PC-3 (cell line): ENCODE results near the gene METTL9. TPM values are rescaled to one million over a fixed set of nuclear protein-coding genes. Genes with fewer than 3 reads are reported as not detected.
"Not testable (repeated sequence)": the region's sequence is repeated elsewhere in the genome, so short reads cannot be mapped to it uniquely, and the experiment has no call there.

Experiments
- ATAC-seq: fragments of 200-7000 bp; cut with Tn5 transposase; 2 replicates; pipeline ENCODE4 v1.9.1; 2020; ENCODE audit warnings: mild to moderate bottlenecking, moderate library complexity
- BruUV-seq: library from RNA; stranded (reverse); fragments of 400-500 nt; replicated peaks from 2 replicates; lab custom pipeline; 2021; lab: Mats Ljungman, UMichigan
- CTCF ChIA-PET: fragments of 300-600 bp; sonication (Branson Sonifier 250); formaldehyde crosslinking; loops from one replicate; lab custom pipeline; 2022; ENCODE audit warnings: antibody characterized with exemption; lab: Charles Lee
- POLR2A ChIA-PET: fragments of 300-600 bp; sonication (Branson Sonifier 250); formaldehyde crosslinking; loops from one replicate; lab custom pipeline; 2022; ENCODE audit warnings: antibody characterized with exemption; ENCODE audit not compliant: unreplicated experiment; lab: Charles Lee
- DNase-seq: peaks from one replicate; pipeline ENCODE4 v3.0.0-alpha.2; 2015
- H2AFZ ChIP-seq: fragments of 300-600 bp; sonication (generic); 2 replicates; pipeline ENCODE4 v1.6.0; 2016; ENCODE audit warnings: antibody characterized with exemption, low read length
- H3F3A ChIP-seq: fragments of 300-600 bp; sonication (generic); one replicate; pipeline ENCODE4 v1.6.0; 2017; ENCODE audit warnings: antibody characterized with exemption, low read length, control low read depth, mild to moderate bottlenecking; ENCODE audit not compliant: unreplicated experiment
- H3K27ac ChIP-seq: fragments of 300-600 bp; sonication (generic); 2 replicates; pipeline ENCODE4 v1.5.1; 2016; ENCODE audit warnings: mild to moderate bottlenecking, low read length
- H3K27me3 ChIP-seq: fragments of 300-600 bp; sonication (generic); 2 replicates; pipeline ENCODE4 v1.6.1; 2016; ENCODE audit warnings: low read length, mixed read lengths
- H3K36me3 ChIP-seq: fragments of 300-600 bp; sonication (generic); 2 replicates; pipeline ENCODE4 v1.6.1; 2016; ENCODE audit warnings: low read depth, mixed run types, low read length, mixed read lengths
- H3K4me1 ChIP-seq: fragments of 300-600 bp; sonication (generic); 2 replicates; pipeline ENCODE4 v1.5.1; 2016; ENCODE audit warnings: low read length; ENCODE audit not compliant: insufficient read depth
- H3K4me2 ChIP-seq: fragments of 300-600 bp; sonication (generic); 2 replicates; pipeline ENCODE4 v1.6.0; 2016; ENCODE audit warnings: low read length
- H3K4me3 ChIP-seq: fragments of 300-600 bp; sonication (generic); 2 replicates; pipeline ENCODE4 v1.5.1; 2016; ENCODE audit warnings: mild to moderate bottlenecking, low read length, mixed read lengths
- H3K79me2 ChIP-seq: fragments of 300-600 bp; sonication (generic); 2 replicates; pipeline ENCODE4 v1.6.1; 2017; ENCODE audit warnings: low read length, mixed read lengths
- H3K9ac ChIP-seq: fragments of 300-600 bp; sonication (generic); 2 replicates; pipeline ENCODE4 v1.6.0; 2016; ENCODE audit warnings: mild to moderate bottlenecking, low read length
- H3K9me2 ChIP-seq: fragments of 300-600 bp; sonication (generic); replicated peaks from 2 replicates; pipeline ENCODE4 v1.6.1; 2016; ENCODE audit warnings: mixed run types, low read length, mixed read lengths
- H3K9me3 ChIP-seq: fragments of 300-600 bp; sonication (generic); 2 replicates; pipeline ENCODE4 v1.6.1; 2016; ENCODE audit warnings: low read length, mixed read lengths
- H4K20me1 ChIP-seq: fragments of 300-600 bp; sonication (generic); 2 replicates; pipeline ENCODE4 v1.6.1; 2016; ENCODE audit warnings: low read length, mixed read lengths
- CTCF ChIP-seq: fragments of 300-600 bp; sonication (generic); conservative IDR thresholded peaks from 2 replicates; pipeline ENCODE4 v1.5.1; 2017; ENCODE audit warnings: antibody characterized with exemption, low read depth, mild to moderate bottlenecking, low read length
- EZH2 ChIP-seq: fragments of 300-600 bp; sonication (generic); IDR thresholded peaks from one replicate; pipeline ENCODE4 v1.6.1; 2017; ENCODE audit warnings: antibody characterized with exemption, mild to moderate bottlenecking, low read length; ENCODE audit not compliant: unreplicated experiment
- EZH2phosphoT487 ChIP-seq: fragments of 300-600 bp; sonication (generic); IDR thresholded peaks from 2 replicates; pipeline ENCODE4 v1.6.1; 2018; ENCODE audit warnings: mild to moderate bottlenecking, antibody characterized with exemption, low read length, borderline replicate concordance
- intact Hi-C: fragments of 100-400 bp; cut with micrococcal nuclease; formaldehyde crosslinking; loops from 2 replicates; pipeline ENCODE4 v1.9.0; 2023
- total RNA-seq: library from RNA; depleted of rRNA; stranded (reverse); fragments of >200 nt; gene quantifications from 2 replicates; pipeline ENCODE4 v1.2.3, GENCODE V29; 2014

The METTL9 gene
- total RNA-seq, 1 experiment from 2014 or later = 133 TPM

- H3K79me2 ChIP-seq = no peaks in the 10 kb centered on the region
- no peaks in the 10 kb centered on the region for H3K27me3 ChIP-seq
- H3K27ac ChIP-seq = no peak overlapping the region
- no peak for TF ChIP-seq CTCF
- no peak for TF ChIP-seq EZH2phosphoT487
- no peak for TF ChIP-seq EZH2
- ChIA-PET CTCF (no interaction called here), POLR2A (no interaction called here)
- H3K36me3 ChIP-seq = no peaks in the 10 kb centered on the region
- DNase-seq (peak; percentile 57), ATAC-seq (peak; percentile 57)
- BruUV-seq = no TSS peak
- H3K4me2 ChIP-seq = no peak overlapping the region
- no peaks in the 10 kb centered on the region for H3K9me3 ChIP-seq
- intact Hi-C loops = no loop called here
- H3K9me2 ChIP-seq = no peaks in the 10 kb centered on the region
- no peak overlapping the region for H3K9ac ChIP-seq
- no peaks in the 10 kb centered on the region for H3K4me1 ChIP-seq
- no peaks in the 10 kb centered on the region for H4K20me1 ChIP-seq
- no peak overlapping the region for H3K4me3 ChIP-seq
- no peak overlapping the region for H2AFZ ChIP-seq
- no peaks in the 10 kb centered on the region for H3F3A ChIP-seq
Observed at GRCh38 chr16:21568502-21569189, 30.7 kb upstream of the METTL9 start.

GRCh38 chr16:21570676-21571017 lies 28.7 kb upstream of the METTL9 start:
- no peaks in the 10 kb centered on the region for H3K9me3 ChIP-seq
- POLR2A ChIA-PET = no interaction called here
- no TSS peak for BruUV-seq
- no peaks in the 10 kb centered on the region for H3F3A ChIP-seq
- H3K4me1 ChIP-seq = no peaks in the 10 kb centered on the region
- no peak for ATAC-seq
- H3K27me3 ChIP-seq = no peaks in the 10 kb centered on the region
- TF ChIP-seq CTCF = no peak
- TF ChIP-seq EZH2phosphoT487 = no peak
- TF ChIP-seq EZH2 = no peak
- no peak overlapping the region for H3K27ac ChIP-seq
- H3K4me2 ChIP-seq = no peak overlapping the region
- CTCF ChIA-PET = no interaction called here
- H4K20me1 ChIP-seq = no peaks in the 10 kb centered on the region
- H3K79me2 ChIP-seq = no peaks in the 10 kb centered on the region
- H3K9ac ChIP-seq = no peak overlapping the region
- H3K9me2 ChIP-seq = no peaks in the 10 kb centered on the region
- no peak overlapping the region for H3K4me3 ChIP-seq
- intact Hi-C loops = no loop called here
- no peak for DNase-seq
- no peaks in the 10 kb centered on the region for H3K36me3 ChIP-seq
- no peak overlapping the region for H2AFZ ChIP-seq

- H3K4me3 ChIP-seq, H2AFZ ChIP-seq, H3K27ac ChIP-seq, H3F3A ChIP-seq, intact Hi-C loops, H3K9ac ChIP-seq, H3K4me1 ChIP-seq, POLR2A ChIA-PET, BruUV-seq, H3K4me2 ChIP-seq, ATAC-seq, H3K9me2 ChIP-seq, DNase-seq, H3K27me3 ChIP-seq, H3K79me2 ChIP-seq, CTCF ChIA-PET, H3K9me3 ChIP-seq, H4K20me1 ChIP-seq, H3K36me3 ChIP-seq: not testable (repeated sequence)
Observed at GRCh38 chr16:21573506-21573905, 25.9 kb upstream of the METTL9 start.
